Measurements from ENCODE around the gene NOCT. TPM values are rescaled to one million over a fixed set of nuclear protein-coding genes. Genes with fewer than 3 reads are reported as not detected.
A peak's percentile ranks its signal among the peaks of the same experiment; 100 is the strongest.

Gene NOCT
- total and polyA plus RNA-seq, 2 donors (not counting 1 experiment from before 2014, with no cell fraction given) = 2.6 to 3.8 TPM

DNA sequence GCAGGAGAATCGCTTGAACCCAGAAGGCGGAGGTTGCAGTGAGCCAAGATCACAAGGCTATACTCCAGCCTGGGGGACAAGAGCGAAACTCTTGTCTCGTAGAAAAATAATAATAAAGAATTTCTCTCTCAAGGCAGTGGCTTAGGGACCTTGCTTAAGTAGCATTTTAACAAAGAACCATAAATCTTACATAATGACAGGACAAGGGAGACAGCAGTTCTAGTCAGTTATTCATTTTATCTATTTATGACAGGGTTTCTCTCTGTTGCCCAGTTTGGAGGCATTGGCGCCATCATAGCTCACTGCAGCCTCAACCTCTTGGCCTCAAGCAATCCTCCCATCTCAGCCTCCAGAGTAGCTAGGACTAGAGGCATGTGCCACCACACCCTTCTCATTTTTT is 31.9 kb upstream of the NOCT start:
- Mint-ChIP-seq H3K27ac (no peak overlapping the region), H3K4me1 (peaks cover 13% of the 10 kb centered on the region), H3K4me3 (no peak overlapping the region), H3K27me3 (no peaks in the 10 kb centered on the region), H3K9me3 (ENCODE audit: insufficient read depth) (no peaks in the 10 kb centered on the region)
- Histone ChIP-seq H3K4me1 (ENCODE audit: control insufficient read depth in 2 of 2, insufficient read depth in 2 of 2, low read length in 2 of 2) (peaks cover 8 to 15% of the 10 kb centered on the region in 2 donors), H3K27ac (ENCODE audit: low read length in 2 of 2) (peak overlapping the region; percentile 45 to 69), H3K27me3 (replicated peaks in 1 of 4; ENCODE audit: control extremely low read depth in 1 of 4, control insufficient read depth in 3 of 4, insufficient read depth in 4 of 4, low read length in 3 of 4) (no peaks in the 10 kb centered on the region), H3K79me2 (ENCODE audit: control insufficient read depth, insufficient read depth, low read length) (no peaks in the 10 kb centered on the region), H3K9ac (ENCODE audit: low read length) (no peak overlapping the region), H3K9me3 (ENCODE audit: control extremely low read depth in 1 of 3, control insufficient read depth in 2 of 3, insufficient read depth in 1 of 3, low read length in 2 of 3) (no peaks in the 10 kb centered on the region), H3K4me2 (replicated peaks; ENCODE audit: low read depth, low read length, poor library complexity, severe bottlenecking) (peak overlapping the region; percentile 35), H2AFZ (ENCODE audit: insufficient read depth, low read depth, low read length, poor library complexity, severe bottlenecking) (peak overlapping the region; percentile 77), H4K20me1 (ENCODE audit: control insufficient read depth, insufficient read depth, low read length, poor library complexity, severe bottlenecking) (no peaks in the 10 kb centered on the region), H3K36me3 (replicated peaks in 1 of 2; ENCODE audit: control extremely low read depth in 1 of 2, control insufficient read depth in 1 of 2, extremely low read depth in 1 of 2, insufficient read depth in 2 of 2, low read length in 1 of 2) (no peaks in the 10 kb centered on the region), H3K4me3 (ENCODE audit: control extremely low read depth in 1 of 5, extremely low read depth in 1 of 5, insufficient read depth in 1 of 5, low read depth in 2 of 5, low read length in 4 of 5) (no peak overlapping the region)
- CTCF ChIA-PET = no interaction called here
- POLR2A ChIA-PET = no interaction called here
- WGBS (ENCODE audit: insufficient coverage) = 92% methylated on average over 2 of the region's 5 CpGs
- TF ChIP-seq, protein P1, sequence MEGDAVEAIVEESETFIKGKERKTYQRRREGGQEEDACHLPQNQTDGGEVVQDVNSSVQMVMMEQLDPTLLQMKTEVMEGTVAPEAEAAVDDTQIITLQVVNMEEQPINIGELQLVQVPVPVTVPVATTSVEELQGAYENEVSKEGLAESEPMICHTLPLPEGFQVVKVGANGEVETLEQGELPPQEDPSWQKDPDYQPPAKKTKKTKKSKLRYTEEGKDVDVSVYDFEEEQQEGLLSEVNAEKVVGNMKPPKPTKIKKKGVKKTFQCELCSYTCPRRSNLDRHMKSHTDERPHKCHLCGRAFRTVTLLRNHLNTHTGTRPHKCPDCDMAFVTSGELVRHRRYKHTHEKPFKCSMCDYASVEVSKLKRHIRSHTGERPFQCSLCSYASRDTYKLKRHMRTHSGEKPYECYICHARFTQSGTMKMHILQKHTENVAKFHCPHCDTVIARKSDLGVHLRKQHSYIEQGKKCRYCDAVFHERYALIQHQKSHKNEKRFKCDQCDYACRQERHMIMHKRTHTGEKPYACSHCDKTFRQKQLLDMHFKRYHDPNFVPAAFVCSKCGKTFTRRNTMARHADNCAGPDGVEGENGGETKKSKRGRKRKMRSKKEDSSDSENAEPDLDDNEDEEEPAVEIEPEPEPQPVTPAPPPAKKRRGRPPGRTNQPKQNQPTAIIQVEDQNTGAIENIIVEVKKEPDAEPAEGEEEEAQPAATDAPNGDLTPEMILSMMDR (IDR thresholded peaks at IDR 0.05) = no peak
- no peak for TF ChIP-seq EZH2 (IDR thresholded peaks at IDR 0.05; ENCODE audit: borderline replicate concordance, insufficient read depth, low read depth, low read length, poor library complexity, severe bottlenecking)
- intact Hi-C loops (cut with micrococcal nuclease) = no loop called here
- no peak for DNase-seq
- ATAC-seq (ENCODE audit: low read depth) = no peak

DNA sequence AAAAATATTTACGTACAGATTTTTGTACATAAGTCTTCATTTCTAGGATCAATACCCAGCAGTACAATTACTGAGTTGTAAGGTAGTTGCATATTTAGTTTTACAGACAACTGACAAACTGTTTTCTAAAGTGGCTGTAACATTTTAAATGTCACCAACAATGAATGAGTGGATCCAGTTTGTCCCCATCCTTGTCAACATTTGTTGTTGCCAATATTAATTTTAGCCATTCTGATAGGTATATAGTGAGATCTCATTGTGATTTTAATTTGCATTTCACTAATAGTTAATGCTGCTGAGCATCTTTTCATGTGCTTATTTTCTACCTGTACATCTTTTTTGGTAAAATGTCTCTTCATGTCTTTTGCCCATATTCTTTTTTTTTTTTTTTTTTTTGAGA is 30.9 kb upstream of the NOCT start:
- Mint-ChIP-seq H3K4me1 (peaks cover 11% of the 10 kb centered on the region), H3K9me3 (ENCODE audit: insufficient read depth) (no peaks in the 10 kb centered on the region), H3K27ac (no peak overlapping the region), H3K27me3 (no peaks in the 10 kb centered on the region), H3K4me3 (no peak overlapping the region)
- ATAC-seq (ENCODE audit: low read depth) (no peak), DNase-seq (no peak)
- TF ChIP-seq, protein P1 (IDR thresholded peaks at IDR 0.05) = no peak
- H3K27me3 ChIP-seq (replicated peaks in 1 of 4; ENCODE audit: control extremely low read depth in 1 of 4, control insufficient read depth in 3 of 4, insufficient read depth in 4 of 4, low read length in 3 of 4) = no peaks in the 10 kb centered on the region
- no peak overlapping the region for H3K4me2 ChIP-seq (replicated peaks; ENCODE audit: low read depth, low read length, poor library complexity, severe bottlenecking)
- POLR2A ChIA-PET = no interaction called here
- H3K4me1 ChIP-seq (ENCODE audit: control insufficient read depth in 2 of 2, insufficient read depth in 2 of 2, low read length in 2 of 2) = peaks cover 8 to 15% of the 10 kb centered on the region in 2 donors
- WGBS (ENCODE audit: insufficient coverage) = no CpG with 5 or more reads among the region's 1 CpG
- no peaks in the 10 kb centered on the region for H3K9me3 ChIP-seq (ENCODE audit: control extremely low read depth in 1 of 3, control insufficient read depth in 2 of 3, insufficient read depth in 1 of 3, low read length in 2 of 3)
- H3K4me3 ChIP-seq (ENCODE audit: control extremely low read depth in 1 of 5, extremely low read depth in 1 of 5, insufficient read depth in 1 of 5, low read depth in 2 of 5, low read length in 4 of 5) = no peak overlapping the region
- no peaks in the 10 kb centered on the region for H3K79me2 ChIP-seq (ENCODE audit: control insufficient read depth, insufficient read depth, low read length)
- intact Hi-C loops (cut with micrococcal nuclease) = no loop called here
- CTCF ChIA-PET = interaction anchor here (0.6 kb wide), 1 partner anchor 66 kb away, joined by 3 read pairs; no protein-coding TSS in a partner anchor
- no peaks in the 10 kb centered on the region for H3K36me3 ChIP-seq (replicated peaks in 1 of 2; ENCODE audit: control extremely low read depth in 1 of 2, control insufficient read depth in 1 of 2, extremely low read depth in 1 of 2, insufficient read depth in 2 of 2, low read length in 1 of 2)
- no peak overlapping the region for H2AFZ ChIP-seq (ENCODE audit: insufficient read depth, low read depth, low read length, poor library complexity, severe bottlenecking)
- no peaks in the 10 kb centered on the region for H4K20me1 ChIP-seq (ENCODE audit: control insufficient read depth, insufficient read depth, low read length, poor library complexity, severe bottlenecking)
- H3K9ac ChIP-seq (ENCODE audit: low read length) = no peak overlapping the region
- no peak overlapping the region for H3K27ac ChIP-seq (ENCODE audit: low read length in 2 of 2)

Data from B cell (primary cell).